GM19240 (cell line): ENCODE measurements around the gene ACTA1.
"Not testable (repeated sequence)": the region's sequence is repeated elsewhere in the genome, so short reads cannot be mapped to it uniquely, and the experiment has no call there.

Experiments used
- DNase-seq: peaks from one replicate; pipeline ENCODE4 v3.0.0; 2011; ENCODE audit warnings: low spot score; ENCODE audit not compliant: insufficient read length

ACTA1 gene

DNA sequence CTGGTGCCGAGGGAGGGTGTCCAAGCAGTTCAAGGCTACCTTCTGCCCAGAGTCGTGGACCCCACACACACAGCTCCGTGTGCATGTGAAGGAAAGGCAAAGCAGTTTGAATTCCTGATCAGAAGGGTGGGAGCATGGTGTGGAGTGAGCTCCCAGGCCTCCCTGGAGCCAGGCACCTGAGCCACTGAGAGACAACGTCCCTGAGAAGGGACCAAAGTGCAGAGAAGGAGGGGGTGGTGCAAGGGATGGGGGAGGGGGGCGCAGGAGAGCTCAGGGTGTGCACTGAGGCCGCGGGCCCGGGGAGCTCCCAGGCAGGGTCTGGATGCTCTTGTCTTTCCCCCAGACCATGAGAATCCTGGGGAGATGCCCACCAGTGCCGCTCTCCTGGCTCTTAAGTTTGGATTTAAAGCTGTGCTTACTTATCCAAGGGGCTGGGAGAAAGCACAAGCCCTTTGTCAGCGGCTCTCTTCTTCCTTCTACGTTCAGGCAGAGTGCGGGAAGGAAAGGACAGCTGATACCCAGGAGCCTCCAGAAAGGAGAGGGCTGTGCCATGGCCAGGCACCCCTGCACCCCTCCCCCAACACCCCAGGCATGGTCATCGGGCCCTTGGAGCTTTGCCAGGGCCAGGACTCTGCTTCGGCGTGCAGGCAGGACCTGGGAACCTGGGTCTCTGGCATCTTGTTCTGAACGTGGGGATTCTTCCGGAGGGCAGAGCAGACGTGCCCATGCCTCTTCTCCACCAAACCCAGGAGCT is 24.1 kb downstream of the ACTA1 start:
- no peak for DNase-seq

DNA sequence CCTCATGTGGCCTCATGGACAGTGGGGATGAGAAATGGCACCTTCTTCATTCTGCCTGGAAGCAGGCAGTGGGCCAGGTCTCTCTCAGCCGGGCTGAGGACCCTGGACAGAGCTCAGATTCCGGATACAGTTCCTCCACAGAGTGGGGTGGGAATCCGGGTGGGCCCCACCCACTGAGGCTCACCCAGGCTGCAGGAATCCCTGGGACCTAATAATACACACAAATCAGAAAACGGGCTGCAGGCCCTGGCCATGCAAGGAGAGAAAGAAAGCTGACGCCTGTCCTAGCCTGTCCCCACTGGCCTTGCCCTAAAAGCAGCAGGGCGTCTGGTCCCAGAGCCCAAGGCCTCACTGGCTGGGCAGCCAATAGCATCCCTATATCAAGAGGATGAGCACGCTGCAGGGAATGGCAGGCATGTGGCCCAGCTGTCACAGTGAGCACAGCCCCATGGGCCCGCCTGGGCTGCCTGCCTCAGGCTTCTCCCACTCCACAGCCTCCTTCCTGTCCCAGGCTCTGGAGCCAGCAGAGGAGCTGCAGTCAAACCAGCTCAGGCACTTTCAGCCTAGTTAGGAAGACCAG is 25.3 kb downstream of the ACTA1 start:
- DNase-seq, result no peak

DNA sequence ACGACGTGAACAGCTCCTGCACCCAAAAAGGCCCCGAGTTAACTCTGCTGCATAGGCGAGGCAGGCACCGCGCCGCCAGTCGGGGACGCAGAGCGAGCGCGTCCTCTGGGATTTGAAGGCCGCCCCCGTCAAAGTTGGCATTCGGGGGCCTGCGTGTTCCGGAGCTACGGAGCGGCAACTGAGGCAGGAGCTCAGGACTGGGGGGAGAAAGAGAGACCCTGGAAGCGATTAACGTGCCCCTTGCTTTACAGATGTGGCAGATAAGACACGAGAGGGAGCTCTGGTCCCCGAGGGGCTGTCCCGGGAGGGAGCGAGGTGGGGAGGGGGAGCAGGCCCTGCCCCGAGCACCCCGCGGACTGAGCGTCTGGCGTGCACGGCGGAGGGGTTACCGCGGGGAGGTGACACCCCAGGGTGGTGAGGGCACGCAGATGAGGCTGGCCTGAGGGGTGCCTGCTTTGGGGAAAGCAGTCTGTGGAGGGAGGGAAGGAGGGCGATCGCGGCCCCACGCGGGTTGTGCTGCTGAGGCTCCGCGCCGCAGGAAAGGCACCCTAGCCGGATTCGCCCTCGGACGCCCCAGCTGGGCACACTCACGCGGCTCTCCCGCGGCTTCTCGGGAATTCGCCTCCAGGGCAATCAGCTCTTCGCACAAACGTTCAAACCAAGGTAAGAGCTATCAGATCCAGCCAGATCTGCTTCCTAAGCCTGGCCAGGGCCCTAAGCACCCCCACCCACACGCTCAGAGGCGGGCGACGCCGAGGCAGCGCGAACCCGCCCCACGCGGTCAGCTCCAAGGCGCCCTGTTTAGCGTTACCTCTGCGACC is 26.5 kb downstream of the ACTA1 start:
- no peak for DNase-seq

DNA sequence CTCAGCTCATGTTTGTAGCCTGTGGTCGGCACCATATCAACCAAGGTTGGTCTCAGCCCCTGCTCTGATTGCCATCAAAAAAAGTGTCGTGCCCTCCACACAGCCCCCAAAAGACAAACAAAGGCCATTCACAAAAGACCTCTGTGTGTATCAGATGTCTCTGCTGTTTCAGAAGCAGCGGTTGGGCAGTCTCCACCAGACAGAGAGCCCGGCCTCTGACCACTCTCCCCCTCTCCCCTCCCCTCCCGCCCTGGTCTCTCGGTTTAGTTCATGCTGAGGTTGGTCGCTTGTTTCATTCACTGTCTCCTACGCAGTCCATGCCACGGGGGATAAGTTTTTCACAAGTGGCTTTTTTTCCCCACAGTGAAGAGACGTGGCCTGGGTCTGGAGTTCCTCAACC is 27.1 kb downstream of the ACTA1 start:
- DNase-seq, result no peak

DNA sequence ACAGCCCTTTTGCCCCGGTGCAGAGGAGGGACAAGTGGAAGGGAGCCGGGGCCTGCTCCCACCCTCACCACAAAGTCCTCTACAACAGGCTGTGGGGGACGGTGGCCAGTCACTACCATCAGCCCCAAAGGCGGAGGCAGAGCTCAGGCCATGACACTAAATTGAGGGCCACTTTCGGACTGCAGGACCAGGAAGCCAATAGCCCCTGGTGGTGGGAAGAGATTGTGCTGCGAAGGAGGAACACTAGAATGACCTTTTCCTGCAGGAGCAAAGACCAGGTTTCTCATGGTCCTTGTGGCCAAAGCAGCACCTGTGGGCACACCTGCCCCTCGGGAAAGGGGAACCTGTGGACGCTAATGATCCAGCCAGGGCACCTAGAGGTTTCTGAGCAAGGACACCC is 30.3 kb downstream of the ACTA1 start:
- no peak for DNase-seq

DNA sequence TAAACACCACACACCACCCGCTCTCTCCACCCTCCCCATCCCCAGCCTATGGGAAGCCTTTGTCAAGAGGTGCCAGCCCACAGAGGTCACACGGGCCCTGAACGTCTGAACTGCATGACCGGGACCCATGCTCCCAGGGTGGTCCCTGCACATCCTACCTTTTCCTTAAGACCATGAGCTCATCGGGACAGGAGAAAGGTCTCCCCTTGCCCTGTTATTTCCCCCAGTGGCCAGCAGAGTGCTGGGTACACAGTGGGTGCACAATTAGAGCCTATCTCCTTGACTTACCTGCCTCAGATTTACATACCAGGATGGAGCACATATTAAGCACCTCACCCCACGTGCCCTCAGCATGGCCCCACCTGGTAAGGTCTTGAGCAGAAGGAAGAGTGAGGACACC is 30.9 kb downstream of the ACTA1 start:
- DNase-seq, result no peak

DNA sequence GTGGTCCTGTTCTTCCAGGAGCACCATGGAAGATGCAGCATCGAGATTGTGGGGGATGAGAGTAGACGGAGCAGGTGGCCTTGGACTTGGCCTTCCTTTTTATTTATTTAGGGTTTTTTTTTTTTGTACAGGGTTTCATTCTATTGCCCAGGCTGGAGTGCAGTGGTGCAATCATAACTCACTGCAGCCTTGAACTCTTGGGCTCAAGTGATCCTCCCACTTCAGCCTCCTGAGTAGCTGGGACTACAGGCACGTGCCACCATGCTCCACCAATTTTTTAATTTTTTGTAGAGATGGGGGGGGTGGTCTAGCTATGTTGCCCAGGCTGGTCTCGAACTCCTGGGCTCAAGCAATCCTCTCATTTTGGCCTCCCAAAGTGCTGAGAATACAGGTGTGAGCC is 31.6 kb downstream of the ACTA1 start:
- DNase-seq, result not testable (repeated sequence)

DNA sequence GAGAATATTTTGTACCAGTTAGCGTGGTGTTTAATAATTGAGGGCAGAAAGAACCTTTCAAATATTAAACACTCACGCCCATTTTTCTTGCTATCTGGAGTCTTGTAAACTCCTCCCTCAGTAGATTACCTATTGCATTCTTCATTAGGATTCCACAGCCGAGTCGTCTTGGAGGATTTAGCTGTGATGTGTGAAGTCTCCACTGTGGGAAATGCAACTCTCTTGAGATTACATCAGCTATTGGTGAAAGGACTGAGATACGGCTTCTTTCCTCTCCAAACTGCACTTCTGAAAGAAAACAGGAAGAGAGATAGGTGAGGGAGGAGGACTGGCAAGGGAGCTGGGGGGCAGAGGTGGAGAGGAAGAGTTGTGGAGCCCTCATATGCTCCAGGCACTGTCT is 36.1 kb downstream of the ACTA1 start:
- no peak for DNase-seq

DNA sequence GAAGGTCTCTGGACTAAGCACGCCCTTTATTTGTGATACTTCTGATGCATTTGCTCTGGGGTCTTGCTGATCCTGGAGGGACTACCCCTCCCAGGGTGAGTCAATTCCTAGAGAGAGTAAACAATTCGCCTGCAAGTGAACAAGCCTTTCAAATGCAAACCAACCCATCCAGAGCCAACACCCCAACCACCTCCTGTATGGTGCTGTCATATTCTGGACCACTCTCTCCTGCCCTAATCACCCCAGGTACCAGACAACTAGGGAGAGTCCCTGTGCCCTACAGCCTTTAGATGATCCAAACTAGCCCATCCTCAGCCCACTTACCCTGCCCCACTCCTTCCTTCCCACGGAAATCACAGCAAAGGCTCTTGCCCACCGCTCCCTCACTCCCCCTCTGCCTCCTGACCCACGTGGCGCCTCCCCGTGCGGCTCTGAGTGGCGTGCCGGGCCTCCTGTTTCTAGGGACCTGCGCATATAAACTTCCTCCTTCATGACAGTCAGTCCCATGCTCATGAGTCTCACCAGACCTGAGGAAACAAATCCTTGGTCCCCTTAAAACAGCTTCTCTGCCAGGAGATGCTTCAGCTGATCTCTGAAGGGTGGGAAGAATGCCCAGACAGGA is 37.2 kb downstream of the ACTA1 start:
- no peak for DNase-seq

DNA sequence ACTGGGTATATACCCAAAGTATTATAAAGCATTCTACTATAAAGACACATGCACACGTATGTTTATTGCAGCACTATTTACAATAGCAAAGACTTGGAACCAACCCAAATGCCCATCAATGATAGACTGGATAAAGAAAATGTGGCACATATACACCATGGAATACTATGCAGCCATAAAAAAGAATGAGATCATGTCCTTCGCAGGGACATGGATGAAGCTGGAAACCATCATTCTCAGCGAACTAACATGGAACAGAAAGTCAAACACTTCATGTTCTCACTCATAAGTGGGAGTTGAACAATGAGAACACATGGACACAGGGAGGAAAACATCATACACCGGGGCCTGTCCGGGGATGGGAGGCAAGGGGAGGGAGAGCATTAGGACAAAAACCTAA is 39.4 kb downstream of the ACTA1 start:
- not testable (repeated sequence) for DNase-seq

DNA sequence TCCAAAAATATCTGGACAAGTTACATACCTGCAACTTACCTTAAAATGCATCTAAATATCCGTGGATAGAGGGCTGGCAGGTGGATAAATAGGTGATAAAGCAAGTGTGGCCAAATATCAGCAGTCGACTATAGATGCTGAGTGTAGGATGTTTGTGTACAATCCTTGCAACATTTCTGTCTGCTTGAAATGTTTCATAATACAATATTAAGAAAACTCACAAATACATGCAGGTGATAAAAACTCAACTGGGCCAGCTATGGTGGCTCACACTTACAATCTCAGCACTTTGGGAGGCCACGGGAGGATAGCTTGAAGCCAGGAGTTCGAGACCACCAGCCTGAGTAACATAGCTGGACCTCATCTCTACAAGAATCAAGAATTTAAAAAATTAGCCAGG is 41.0 kb downstream of the ACTA1 start:
- DNase-seq, result no peak

DNA sequence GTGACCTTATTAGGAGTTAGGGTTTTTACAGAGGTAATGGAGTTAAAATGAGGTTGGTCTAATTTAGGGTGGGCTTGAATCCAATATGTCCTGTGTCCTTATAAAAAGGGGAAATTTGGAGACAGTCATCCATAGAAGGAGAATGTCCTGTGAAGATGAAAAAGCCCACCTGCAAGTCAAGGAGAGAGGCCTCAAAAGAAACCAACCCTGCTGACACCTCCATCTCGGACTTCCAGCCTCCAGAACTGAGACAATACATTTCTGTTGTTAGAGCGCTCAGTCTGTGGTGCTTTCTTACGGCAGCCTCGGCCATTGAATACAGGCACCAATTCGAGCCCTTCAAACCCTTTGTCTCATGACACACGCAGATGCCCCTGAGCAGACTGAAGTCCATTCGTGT is 43.8 kb downstream of the ACTA1 start:
- DNase-seq, result no peak

DNA sequence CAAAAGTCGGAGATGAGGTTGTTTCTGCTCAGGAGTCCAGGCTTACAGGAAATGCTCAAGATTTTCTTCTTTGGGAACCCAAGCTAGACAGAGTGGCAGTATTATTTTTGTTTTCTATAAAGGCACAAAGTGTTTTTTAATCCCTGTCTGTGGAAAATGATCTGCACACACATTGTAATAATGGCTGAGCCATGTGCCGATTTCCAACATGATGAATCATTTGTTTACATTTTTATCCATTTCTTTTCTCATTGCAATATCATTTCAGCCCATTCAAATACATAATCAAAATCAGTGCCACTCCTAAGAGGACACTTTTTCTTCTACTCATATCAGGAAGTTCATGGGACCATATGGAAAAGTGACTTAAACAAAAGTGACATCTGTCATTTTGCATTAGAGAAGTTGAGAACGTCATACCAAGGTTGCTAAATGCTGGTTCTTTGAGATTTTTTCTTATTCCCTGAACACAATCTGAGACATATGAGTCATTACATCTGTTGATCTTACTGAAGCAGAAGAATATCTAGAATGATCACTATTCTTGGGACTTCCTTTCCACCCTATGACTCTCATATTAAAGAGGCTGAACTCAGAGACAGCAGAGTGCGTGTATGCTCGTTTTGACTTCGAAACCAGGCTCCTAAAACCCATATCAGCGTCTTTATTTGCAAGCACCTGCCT is 44.9 kb downstream of the ACTA1 start:
- DNase-seq, result no peak

DNA sequence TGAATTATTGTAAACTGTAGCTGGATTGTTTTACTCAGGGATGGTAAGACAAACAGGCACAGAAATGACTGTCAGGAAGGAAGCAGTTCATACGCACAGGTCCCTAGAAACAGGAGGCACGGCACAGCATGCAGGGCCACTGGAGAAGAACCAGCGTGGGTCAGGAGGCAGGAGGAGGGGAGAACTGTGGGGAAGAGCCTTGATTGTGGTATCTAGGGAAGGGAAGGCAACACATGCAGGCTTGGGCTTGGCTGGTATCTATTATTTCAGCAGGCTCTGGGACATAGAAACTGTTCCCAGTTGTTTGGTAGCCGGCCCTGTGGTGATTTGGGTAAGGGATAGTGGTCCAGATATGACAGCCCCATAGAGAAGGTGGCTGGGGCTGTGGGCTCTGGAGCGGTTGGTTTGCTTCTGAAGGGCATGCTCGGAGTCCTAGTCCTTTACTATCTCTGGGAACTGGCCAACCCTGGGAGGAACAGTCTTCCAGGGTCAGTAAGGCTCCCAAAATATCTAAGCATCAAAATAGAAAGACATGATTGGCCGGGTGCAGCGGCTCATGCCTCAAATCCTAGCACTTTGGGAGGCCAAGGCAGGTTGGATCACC is 47.9 kb downstream of the ACTA1 start:
- no peak for DNase-seq

DNA sequence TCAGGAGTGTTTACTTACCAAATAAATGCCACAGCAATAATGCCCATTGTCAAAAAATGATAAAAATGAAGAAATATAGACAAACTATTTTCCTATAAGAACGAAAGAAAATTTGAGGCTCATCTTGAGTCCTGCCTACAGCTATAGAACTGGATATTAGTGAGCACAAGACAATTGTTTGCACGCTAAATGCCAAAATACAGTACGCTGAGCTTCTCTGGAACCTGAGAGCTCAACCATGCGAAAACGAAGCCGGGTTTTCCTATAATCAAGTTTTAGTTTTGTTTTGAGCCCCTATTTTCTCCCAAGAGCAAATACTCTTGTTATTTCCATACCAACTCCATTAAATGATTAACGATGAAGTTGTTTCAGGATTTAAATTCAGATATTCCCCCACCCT is 49.1 kb downstream of the ACTA1 start:
- DNase-seq, result no peak

DNA sequence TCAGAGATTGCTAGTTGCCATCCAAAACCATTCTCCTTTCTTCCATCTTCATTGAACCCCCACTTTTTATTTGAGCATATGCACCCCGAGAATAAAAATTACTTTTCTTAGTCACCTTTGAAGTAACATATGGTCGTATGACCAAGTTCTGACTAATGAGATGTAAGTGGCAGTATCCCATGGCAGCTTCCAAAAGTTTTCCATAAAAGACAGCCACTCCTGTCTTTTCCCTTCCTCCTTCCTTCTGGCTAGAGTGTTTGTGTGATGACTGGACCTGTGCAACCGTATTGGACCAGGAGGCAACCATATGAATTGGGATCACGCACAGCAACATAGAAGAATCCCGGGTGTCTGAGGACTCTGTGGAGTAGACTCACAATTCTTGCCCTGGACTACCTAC is 49.9 kb downstream of the ACTA1 start:
- no peak for DNase-seq

DNA sequence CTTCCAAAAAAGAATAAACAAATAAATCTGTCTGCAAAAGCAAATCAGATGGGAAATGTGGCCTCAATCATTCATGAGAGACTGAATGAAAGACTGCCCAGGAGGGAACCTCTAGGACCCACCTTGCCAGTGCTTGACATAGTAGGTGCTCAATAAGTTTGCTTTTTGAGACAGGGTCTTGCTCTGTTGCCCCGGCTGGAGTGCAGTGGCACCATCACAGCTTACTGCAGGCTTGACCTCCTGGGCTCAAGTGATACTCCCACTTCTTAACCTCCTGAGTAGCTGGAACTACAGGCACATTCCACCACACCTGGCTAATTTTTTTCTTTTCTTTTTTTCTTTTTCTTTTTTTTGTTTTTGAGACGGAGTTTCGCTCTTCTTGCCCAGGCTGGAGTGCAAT is 50.7 kb downstream of the ACTA1 start:
- no peak for DNase-seq
